ENCODE measurements around the gene PRSS50.

DNA sequence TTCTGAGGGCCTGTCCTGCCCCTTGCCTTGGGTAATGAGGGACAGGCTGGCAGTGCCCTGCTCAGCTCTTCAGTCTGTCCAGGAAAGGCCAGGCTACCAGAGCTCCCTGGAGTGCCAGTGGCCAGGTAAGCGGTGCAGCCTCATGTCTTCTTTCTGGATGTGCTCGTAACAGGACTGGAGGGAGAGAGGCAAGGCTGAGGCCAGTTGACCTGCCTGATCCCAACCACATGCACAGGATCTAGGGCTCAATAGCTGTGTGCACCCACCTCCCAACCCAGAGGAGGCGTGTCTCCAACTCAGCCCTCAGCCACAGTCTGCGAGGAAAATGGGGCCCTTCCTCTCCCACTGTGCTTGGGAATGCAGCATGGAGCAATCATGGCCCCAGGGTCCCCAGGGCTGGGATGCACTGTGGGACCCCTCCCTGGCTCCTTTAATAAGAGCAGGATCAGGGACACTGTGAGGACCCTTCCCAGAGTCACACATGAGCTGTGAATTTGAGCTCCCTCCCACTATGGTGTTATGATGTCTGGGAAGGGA, 46.7 kb downstream of the PRSS50 start:
- TF ChIP-seq, protein P1, sequence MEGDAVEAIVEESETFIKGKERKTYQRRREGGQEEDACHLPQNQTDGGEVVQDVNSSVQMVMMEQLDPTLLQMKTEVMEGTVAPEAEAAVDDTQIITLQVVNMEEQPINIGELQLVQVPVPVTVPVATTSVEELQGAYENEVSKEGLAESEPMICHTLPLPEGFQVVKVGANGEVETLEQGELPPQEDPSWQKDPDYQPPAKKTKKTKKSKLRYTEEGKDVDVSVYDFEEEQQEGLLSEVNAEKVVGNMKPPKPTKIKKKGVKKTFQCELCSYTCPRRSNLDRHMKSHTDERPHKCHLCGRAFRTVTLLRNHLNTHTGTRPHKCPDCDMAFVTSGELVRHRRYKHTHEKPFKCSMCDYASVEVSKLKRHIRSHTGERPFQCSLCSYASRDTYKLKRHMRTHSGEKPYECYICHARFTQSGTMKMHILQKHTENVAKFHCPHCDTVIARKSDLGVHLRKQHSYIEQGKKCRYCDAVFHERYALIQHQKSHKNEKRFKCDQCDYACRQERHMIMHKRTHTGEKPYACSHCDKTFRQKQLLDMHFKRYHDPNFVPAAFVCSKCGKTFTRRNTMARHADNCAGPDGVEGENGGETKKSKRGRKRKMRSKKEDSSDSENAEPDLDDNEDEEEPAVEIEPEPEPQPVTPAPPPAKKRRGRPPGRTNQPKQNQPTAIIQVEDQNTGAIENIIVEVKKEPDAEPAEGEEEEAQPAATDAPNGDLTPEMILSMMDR (IDR thresholded peaks at IDR 0.05): no peak
- TF ChIP-seq POLR2A (IDR thresholded peaks at IDR 0.05): no peak
- no peak for TF ChIP-seq POLR2AphosphoS5 (IDR thresholded peaks at IDR 0.05)

All from prostate gland (tissue), 2 donors.